22Rv1 (cell line): ENCODE results near the gene MEIOSIN.

Experiments used
- CTCF ChIP-seq: fragments of 450-650 bp; IDR thresholded peaks from 2 replicates; pipeline ENCODE4 v1.5.1; 2017; ENCODE audit warnings: mild to moderate bottlenecking
- ZFX ChIP-seq: fragments of 450-650 bp; IDR thresholded peaks from 2 replicates; pipeline ENCODE4 v1.6.1; 2017; ENCODE audit warnings: antibody characterized with exemption, borderline replicate concordance

GRCh38 chr19:45763691-45764294 lies 30.6 kb downstream of the MEIOSIN start:
- TF ChIP-seq CTCF (no peak), ZFX (no peak)
